Common myeloid progenitor, CD34-positive (primary cell): Measurements from ENCODE around the gene ZKSCAN3.

Experiments
- CTCF ChIA-PET: fragments of 350-600 bp; sonication (Branson Sonifier 250); formaldehyde crosslinking; loops from one replicate; lab custom pipeline; 2021; ENCODE audit warnings: antibody characterized with exemption; lab: Charles Lee
- POLR2A ChIA-PET: fragments of 350-600 bp; sonication (Branson Sonifier 250); formaldehyde crosslinking; loops from one replicate; lab custom pipeline; 2021; ENCODE audit warnings: antibody characterized with exemption; lab: Charles Lee
- DNase-seq, 3 donors: peaks; one replicate each; pipeline versions ENCODE4 v3.0.0 to v3.0.0-alpha.2; 2013
- H3K27ac ChIP-seq, 2 experiments: 1 replicate in 1 of 2; 2 replicates in 1 of 2; pipeline ENCODE4 v1.7.0; 2013; ENCODE audit warnings: inconsistent platforms in 2 of 2, low read length in 2 of 2, mild to moderate bottlenecking in 2 of 2, low read depth in 1 of 2, moderate library complexity in 1 of 2; ENCODE audit not compliant: severe bottlenecking in 2 of 2, insufficient read depth in 1 of 2, poor library complexity in 1 of 2
- H3K27me3 ChIP-seq, 5 experiments: replicated peaks in 2 of 5; 1 replicate in 3 of 5; 2 replicates in 2 of 5; pipeline versions ENCODE4 v1.6.1 to v1.7.0; 2013; ENCODE audit warnings: low read length in 4 of 5, mild to moderate bottlenecking in 2 of 5, moderate library complexity in 2 of 5, inconsistent platforms in 1 of 5; ENCODE audit not compliant: insufficient read depth in 5 of 5, control insufficient read depth in 4 of 5
- H3K36me3 ChIP-seq, 4 experiments: 1 replicate in 2 of 4; 2 replicates in 2 of 4; pipeline versions ENCODE4 v1.6.1 to v1.7.0; 2013; ENCODE audit warnings: low read length in 3 of 4, control low read depth in 1 of 4, mild to moderate bottlenecking in 1 of 4; ENCODE audit not compliant: control insufficient read depth in 4 of 4, insufficient read depth in 4 of 4
- H3K4me1 ChIP-seq, 4 experiments: 1 replicate in 3 of 4; 2 replicates in 1 of 4; pipeline versions ENCODE4 v1.6.1 to v1.7.1; 2013; ENCODE audit warnings: low read length in 3 of 4, mild to moderate bottlenecking in 3 of 4, control low read depth in 1 of 4, inconsistent platforms in 1 of 4, moderate library complexity in 1 of 4; ENCODE audit not compliant: control insufficient read depth in 4 of 4, insufficient read depth in 4 of 4; ENCODE audit errors: control extremely low read depth in 1 of 4
- H3K4me3 ChIP-seq, 7 experiments: 1 replicate in 4 of 7; 2 replicates in 3 of 7; pipeline versions ENCODE4 v1.5.1 to v1.7.0; 2013; ENCODE audit warnings: mild to moderate bottlenecking in 7 of 7, low read length in 6 of 7, moderate library complexity in 6 of 7, inconsistent platforms in 2 of 7, low read depth in 2 of 7, control low read depth in 1 of 7; ENCODE audit not compliant: insufficient read depth in 4 of 7, control insufficient read depth in 1 of 7; ENCODE audit errors: extremely low read depth in 1 of 7
- H3K9me3 ChIP-seq, 5 experiments: 1 replicate in 4 of 5; 2 replicates in 1 of 5; pipeline versions ENCODE4 v1.6.1 to v1.7.1; 2013; ENCODE audit warnings: low read length in 4 of 5, mild to moderate bottlenecking in 2 of 5, inconsistent platforms in 1 of 5, low read depth in 1 of 5, moderate library complexity in 1 of 5; ENCODE audit not compliant: control insufficient read depth in 4 of 5, insufficient read depth in 2 of 5; ENCODE audit errors: control extremely low read depth in 1 of 5
- WGBS: methylation state at CpG from one replicate; pipeline ENCODE4 v1.1.5; 2013; ENCODE audit not compliant: insufficient coverage; 5-methylcytosine and 5-hydroxymethylcytosine counted together

Gene ZKSCAN3

DNA sequence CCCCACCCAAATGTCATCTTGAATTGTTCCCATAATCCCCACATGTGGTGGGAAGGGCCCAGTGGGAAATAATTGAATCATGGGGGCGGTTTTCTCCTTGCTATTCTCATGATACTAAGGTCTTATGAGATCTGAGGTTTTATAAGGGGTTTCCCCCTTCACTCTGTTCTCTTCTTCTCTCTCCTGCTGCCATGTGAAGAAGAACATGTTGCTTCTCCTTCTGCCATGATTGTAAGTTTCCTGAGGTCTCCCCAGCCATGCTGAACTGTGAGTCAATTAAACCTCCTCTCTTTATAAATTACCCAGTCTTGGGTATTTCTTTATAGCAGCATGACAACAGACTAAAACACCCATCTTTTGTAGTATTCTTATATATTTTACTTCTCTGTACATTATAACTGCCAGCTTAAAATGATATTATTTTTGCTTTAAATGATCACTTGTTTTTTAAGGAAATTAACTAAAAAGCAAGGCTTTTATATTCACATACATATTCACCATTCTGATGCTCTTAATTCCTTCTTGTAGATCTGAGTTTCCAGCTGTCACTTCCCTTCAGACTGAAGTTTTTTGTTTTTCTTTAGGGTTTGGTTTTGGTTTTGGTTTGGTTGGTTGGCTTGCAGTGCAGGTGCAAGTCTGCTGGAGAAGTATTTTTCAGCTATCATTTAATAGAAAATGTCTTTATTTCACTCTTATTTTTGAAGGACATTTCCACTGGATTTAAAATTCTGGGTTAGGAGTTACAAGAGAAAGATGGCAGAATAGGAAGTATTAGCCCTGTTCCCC, 9.2 kb upstream of the ZKSCAN3 start:
- no peaks in the 10 kb centered on the region for H3K27me3 ChIP-seq
- peaks cover 5 to 26% (median 17%) of the 10 kb centered on the region in 4 experiments for H3K4me1 ChIP-seq
- ChIA-PET CTCF (interaction anchor here (0.7 kb wide), 1 partner anchor 15 kb away, joined by 3 read pairs; no protein-coding TSS in a partner anchor), POLR2A (interaction anchor here (0.7 kb wide), 1 partner anchor 141 kb away, joined by 3 read pairs; no protein-coding TSS in a partner anchor)
- DNase-seq = peak in 2 of 3 donors; percentile 65 to 69
- no peaks in the 10 kb centered on the region for H3K36me3 ChIP-seq
- H3K9me3 ChIP-seq = peaks cover 0 to 13% (median 1%) of the 10 kb centered on the region in 5 experiments
- WGBS = 100% methylated on average over 1 of the region's 1 CpG
- no peak overlapping the region for H3K4me3 ChIP-seq
- no peak overlapping the region for H3K27ac ChIP-seq

- ChIA-PET CTCF (interaction anchor here (1.9 kb wide), 1 partner anchor 12 kb away, joined by 4 read pairs; no protein-coding TSS in a partner anchor), POLR2A (no interaction called here)
Observed at GRCh38 chr6:28343898-28344677, 5.7 kb upstream of the ZKSCAN3 start.

DNA sequence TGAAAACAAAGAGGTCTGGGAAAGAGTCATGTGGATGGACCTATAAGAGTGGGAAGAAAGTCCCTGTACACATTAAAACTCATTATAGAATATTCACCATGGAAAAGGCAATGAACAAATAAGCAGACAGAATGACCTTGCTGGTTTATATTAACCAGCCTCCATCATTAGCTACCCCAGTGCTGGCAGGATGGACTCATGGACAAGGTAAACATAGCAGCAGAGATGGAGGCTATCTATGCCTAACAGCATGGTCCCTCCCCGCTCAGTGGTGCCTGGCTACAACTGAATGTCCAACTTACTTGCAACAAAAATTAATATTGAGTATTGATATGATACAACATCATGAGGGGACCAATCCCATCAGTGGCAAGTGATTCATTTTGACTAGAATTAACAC, 4.5 kb upstream of the ZKSCAN3 start:
- no peak for DNase-seq
- H3K9me3 ChIP-seq = peaks cover 0 to 9% (median 0%) of the 10 kb centered on the region in 5 experiments
- no peak overlapping the region for H3K4me3 ChIP-seq
- POLR2A ChIA-PET = interaction anchor here (3.8 kb wide), 1 partner anchor 9 kb away, joined by 20 read pairs; the partner anchor contains the start of gene ZSCAN31
- H3K27ac ChIP-seq = no peak overlapping the region
- H3K4me1 ChIP-seq = peaks cover 0 to 10% (median 6%) of the 10 kb centered on the region in 4 experiments
- no peaks in the 10 kb centered on the region for H3K36me3 ChIP-seq
- no peaks in the 10 kb centered on the region for H3K27me3 ChIP-seq
- no CpG with 5 or more reads among the region's 1 CpG for WGBS
- CTCF ChIA-PET = interaction anchor here (1.9 kb wide), 2 partner anchors 10 to 11 kb away, joined by 4 to 7 read pairs; no protein-coding TSS in a partner anchor

More at GRCh38 chr6:28343898-28344677, 5.7 kb upstream of the ZKSCAN3 start:
- no peak for DNase-seq
- WGBS = no CpG with 5 or more reads among the region's 1 CpG
- Histone ChIP-seq H3K4me1 (peaks cover 0 to 5% (median 4%) of the 10 kb centered on the region in 4 experiments), H3K36me3 (no peaks in the 10 kb centered on the region), H3K9me3 (peaks cover 0 to 13% (median 1%) of the 10 kb centered on the region in 5 experiments), H3K27me3 (no peaks in the 10 kb centered on the region), H3K27ac (no peak overlapping the region), H3K4me3 (no peak overlapping the region)

DNA sequence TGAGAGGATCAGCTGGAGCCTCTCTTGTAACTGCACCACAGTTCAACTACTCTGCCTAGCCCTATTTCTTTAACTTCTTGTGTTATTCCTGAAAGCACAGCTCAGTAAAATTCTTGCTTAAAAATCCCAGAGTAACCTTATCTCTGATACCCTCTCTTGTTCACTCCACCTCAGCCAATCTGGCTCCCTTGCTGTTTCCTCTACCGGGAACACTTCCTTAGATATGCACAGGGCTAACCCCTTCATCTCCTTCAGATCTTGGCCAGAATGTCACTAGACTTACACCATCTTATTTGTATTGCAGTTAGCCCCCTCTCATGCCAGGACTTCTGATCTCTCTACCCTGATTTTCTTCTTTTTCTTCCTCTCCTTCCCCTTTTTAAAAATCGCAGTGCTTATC, 2.6 kb upstream of the ZKSCAN3 start:
- 8% methylated on average over 1 of the region's 2 CpGs for WGBS
- ChIA-PET CTCF (interaction anchor here (0.5 to 1.5 kb wide), 5 partner anchors 9 to 64 kb away, joined by 3 to 4 read pairs (median 3); no protein-coding TSS in a partner anchor), POLR2A (interaction anchor here (3.8 kb wide), 1 partner anchor 11 kb away, joined by 20 read pairs; the partner anchor contains the start of gene ZSCAN31)
- no peak overlapping the region for H3K4me3 ChIP-seq
- H3K27me3 ChIP-seq = no peaks in the 10 kb centered on the region
- H3K9me3 ChIP-seq = no peaks in the 10 kb centered on the region
- DNase-seq = no peak
- H3K36me3 ChIP-seq = no peaks in the 10 kb centered on the region
- H3K4me1 ChIP-seq = peaks cover 10 to 25% (median 17%) of the 10 kb centered on the region in 4 experiments
- H3K27ac ChIP-seq = no peak overlapping the region

DNA sequence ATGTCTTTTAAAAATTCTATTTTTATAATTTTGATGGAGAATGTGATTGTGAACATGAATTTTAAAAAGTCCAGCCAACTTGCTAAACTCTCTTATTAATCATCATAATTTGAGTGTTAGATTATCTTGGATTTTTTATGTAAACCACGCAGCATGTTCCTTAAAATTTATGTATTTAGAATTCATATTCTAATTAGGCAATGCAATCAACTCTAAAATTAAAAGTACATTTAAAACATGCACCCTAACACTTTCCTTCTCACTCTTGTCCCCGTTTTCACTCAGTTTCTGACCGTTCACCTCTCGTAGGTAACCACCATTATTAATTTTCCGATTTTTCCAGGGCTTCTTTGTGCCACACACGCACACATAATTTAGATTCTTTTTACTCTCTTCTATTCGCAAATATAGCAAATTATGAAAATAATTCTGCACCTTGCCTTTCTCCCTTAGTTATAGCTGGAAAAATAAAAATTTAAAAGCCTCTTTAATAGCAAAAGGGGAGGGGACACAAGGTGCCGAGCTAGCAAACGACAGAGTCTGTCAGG, 329 bp upstream of the ZKSCAN3 start:
- peak overlapping the region; percentile 70 to 88 for H3K27ac ChIP-seq
- H3K4me1 ChIP-seq = peaks cover 10 to 29% (median 17%) of the 10 kb centered on the region in 4 experiments
- WGBS = 0% methylated on average over 5 of the region's 9 CpGs
- no peak for DNase-seq
- ChIA-PET POLR2A (interaction anchor here (0.6 to 1.0 kb wide), 3 partner anchors 13 to 208 kb away, joined by 4 to 9 read pairs (median 5); partner anchors contain the start of gene ZSCAN31), CTCF (interaction anchor here (1.6 kb wide), 1 partner anchor 68 kb away, joined by 4 read pairs; the partner anchor contains the start of gene PGBD1)
- no peaks in the 10 kb centered on the region for H3K27me3 ChIP-seq
- H3K4me3 ChIP-seq = peak overlapping the region; percentile 79 to 97 (median 91)
- no peaks in the 10 kb centered on the region for H3K9me3 ChIP-seq
- peaks cover 0 to 10% (median 1%) of the 10 kb centered on the region in 4 experiments for H3K36me3 ChIP-seq

DNA sequence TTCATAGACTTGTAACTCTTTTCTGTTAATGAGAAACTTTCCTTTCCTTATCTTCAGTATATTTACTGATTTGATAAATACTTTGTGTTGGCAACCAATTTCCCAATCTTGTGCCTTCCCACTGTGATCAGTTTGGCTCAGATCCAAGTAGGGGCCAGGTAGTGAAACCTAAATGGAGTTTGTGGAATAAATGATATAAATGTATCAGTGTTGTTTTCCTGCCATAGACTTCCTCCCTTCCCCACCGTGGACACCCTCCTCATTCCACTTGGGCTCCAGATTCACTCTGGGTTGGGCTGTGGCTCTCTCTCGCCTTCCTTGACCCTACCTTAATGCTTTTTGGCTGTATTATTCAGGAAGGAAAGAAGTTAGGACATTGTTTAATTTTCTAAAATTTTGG, 1.3 kb downstream of the ZKSCAN3 start:
- Histone ChIP-seq H3K9me3 (no peaks in the 10 kb centered on the region), H3K4me1 (peaks cover 13 to 43% (median 29%) of the 10 kb centered on the region in 4 experiments), H3K27ac (peak overlapping the region in 1 of 2 experiments; percentile 88), H3K36me3 (peaks cover 0 to 10% (median 1%) of the 10 kb centered on the region in 4 experiments), H3K27me3 (no peaks in the 10 kb centered on the region), H3K4me3 (peak overlapping the region in 5 of 7 experiments; percentile 87 to 97 (median 92))
- CTCF ChIA-PET = interaction anchor here (1.6 kb wide), 2 partner anchors 13 to 70 kb away, joined by 4 read pairs; partner anchors contain the start of gene PGBD1
- POLR2A ChIA-PET = no interaction called here
- no CpG with 5 or more reads among the region's 2 CpGs for WGBS
- no peak for DNase-seq
